ENCODE measurements around the gene USP31.

Gene USP31

GRCh38 chr16:23059433-23059832 lies 89.8 kb downstream of the USP31 start:
- no peak for DNase-seq

DNA sequence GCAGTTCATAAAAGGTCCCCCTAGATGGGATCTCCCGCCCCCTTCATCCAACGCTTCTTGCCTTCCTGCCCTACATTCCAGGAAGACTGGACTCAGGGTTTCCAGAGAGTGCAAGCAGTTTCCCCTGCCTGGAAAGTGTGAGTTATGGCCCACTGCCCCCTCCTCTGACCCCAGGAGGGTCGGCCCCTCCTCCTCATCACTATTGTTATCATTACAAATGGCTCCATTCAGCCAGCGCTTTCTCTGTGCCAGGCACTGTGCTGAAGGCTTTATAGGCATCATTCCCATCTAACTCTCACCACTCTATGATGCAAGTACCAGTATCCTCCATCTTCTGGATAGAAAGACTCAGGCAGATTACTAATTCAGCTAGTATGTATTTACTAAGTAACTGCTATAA lies 90.7 kb downstream of the USP31 start:
- DNase-seq, result no peak

DNA sequence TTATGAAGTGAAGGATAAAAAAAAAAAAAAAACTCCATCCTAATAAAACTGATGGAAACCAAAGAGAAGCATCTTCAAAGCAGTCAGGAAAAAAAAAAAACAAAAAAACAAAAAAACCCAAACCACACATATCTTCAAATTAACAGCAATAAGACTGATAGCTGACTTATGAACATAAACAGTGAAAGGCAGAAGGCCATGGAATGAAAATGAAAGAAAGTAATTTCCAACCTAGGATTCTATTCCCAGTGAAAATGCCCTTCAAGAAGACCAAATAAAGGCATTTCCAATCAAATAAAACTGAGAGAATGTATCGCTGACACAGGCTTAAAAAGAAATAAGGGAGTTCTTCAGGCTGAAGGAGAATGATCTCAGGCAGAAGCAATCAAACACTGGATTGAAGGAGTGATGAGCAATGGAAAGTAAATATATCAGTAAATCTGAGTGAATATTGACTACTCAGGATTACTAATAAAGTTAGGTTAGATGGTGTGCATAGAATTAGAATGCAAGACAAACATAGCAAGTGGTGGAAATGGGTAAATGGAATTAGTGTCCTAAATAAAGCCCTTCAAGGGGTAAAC lies 92.1 kb downstream of the USP31 start:
- DNase-seq, result no peak

DNA sequence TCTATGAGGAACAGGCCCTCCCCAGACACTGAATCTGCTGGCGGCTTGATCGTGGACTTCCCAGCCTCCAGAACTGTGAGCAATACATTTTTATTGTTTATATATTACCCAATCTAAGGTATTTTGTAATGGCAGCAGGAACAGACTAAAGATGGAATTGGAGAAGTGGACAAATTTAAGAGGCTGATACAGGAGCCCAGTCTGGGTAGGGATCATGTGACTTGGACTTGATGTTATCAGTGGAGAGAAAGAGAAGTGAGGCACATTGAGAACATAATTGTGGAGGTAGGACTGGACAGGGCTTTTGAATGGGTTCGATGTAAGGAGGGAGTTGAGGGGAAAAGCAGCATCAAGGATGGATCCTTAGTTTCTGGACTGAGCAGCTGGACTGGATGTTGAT lies 93.8 kb downstream of the USP31 start:
- no peak for DNase-seq

GRCh38 chr16:23052908-23053580 lies 96.2 kb downstream of the USP31 start:
- no peak for DNase-seq

DNA sequence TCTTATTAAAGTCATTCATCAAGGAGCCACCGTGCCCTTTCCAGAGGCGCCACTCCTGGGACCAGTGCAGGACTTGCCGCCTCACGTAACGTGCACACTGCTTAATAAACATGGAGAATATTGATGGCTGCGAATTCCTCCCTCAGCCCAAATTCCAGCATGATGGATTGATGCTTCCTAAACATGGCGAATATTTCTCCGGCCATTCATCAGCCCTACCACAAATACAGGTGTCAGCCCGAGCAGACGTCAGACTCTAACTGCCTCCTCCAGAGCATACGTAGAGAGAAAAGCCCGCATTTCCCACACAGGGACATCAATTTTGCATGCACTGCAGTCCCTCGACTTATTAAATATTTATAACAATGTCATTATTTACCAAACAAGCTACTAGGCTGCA lies 97.0 kb downstream of the USP31 start:
- DNase-seq, result no peak

DNA sequence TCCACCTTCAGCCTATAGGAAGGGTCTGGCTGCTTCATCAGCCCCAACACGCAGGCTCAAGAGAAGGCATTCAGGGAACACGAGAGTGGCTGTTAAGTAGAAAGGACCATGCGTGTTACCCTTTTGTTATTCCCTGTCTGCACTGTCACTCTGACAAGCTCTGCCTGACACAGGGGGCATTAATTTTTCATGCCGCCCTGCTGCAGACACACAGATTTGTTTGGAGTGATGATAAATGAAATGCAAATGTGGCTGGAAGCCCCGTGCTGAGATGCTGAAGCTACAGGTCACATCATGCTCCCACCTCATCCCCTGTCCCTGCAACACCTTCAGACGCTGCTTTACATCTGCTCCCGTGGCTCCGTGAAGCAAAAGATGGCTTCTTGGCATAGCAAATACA lies 97.7 kb downstream of the USP31 start:
- DNase-seq, result no peak

DNA sequence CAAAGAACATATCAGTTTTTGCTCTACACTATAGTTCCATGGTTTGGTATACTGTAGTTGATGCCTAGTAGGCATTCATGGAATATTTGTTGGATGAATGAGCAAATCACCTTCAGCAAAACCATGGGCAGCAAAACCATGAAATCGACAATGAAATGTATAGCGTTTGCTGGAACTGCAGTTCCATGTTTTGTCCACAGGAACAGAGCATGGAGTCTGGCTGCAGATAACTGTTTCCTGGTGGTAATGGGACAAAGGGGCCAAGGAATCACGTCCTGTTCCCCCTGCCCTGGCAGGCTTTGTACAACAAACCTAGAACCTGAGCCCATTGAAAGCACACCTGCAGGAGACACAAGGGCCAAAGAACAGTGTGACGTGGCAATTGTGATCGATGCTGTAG lies 101.1 kb downstream of the USP31 start:
- DNase-seq, result no peak

GRCh38 chr16:23045025-23045424 lies 104.2 kb downstream of the USP31 start:
- DNase-seq, result no peak

DNA sequence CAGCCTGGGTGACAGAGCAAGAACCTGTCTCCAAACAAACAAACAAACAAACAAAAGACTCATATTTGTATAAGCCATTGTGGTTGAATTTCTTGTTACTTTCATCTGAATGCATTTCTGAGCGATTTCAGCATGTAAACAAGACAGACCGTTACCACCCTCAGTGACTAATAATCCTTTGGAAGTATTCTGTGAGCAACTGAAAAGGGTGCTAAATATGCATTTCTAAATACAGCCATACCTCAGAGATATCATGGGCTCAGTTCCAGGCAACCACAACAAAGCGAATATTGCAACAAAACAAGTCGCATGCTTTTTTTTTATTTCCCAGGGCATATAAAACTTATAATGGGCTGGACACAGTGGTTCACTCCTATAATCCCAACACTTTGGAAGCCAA lies 109.0 kb downstream of the USP31 start:
- DNase-seq, result no peak

DNA sequence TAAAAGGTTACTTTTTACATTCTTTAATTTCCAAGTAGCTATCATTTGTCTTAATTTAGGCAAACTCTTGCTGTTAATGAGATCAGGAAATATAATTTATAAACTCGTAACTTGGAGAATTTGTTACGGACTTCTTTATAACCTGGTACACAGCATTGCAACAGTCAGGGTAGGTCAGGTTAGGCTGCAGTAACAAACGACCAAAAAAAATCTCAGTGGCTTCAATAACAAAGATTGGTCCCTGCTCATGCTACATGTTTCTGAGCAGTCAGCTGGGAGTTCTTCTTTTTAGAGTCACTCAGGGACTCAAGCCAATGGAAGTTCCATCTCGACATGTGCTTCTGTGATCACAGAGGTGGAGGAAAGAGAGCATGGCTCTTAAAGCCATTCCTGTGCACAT lies 110.1 kb downstream of the USP31 start:
- no peak for DNase-seq

GRCh38 chr16:23035240-23035639 lies 114.0 kb downstream of the USP31 start:
- no peak for DNase-seq

DNA sequence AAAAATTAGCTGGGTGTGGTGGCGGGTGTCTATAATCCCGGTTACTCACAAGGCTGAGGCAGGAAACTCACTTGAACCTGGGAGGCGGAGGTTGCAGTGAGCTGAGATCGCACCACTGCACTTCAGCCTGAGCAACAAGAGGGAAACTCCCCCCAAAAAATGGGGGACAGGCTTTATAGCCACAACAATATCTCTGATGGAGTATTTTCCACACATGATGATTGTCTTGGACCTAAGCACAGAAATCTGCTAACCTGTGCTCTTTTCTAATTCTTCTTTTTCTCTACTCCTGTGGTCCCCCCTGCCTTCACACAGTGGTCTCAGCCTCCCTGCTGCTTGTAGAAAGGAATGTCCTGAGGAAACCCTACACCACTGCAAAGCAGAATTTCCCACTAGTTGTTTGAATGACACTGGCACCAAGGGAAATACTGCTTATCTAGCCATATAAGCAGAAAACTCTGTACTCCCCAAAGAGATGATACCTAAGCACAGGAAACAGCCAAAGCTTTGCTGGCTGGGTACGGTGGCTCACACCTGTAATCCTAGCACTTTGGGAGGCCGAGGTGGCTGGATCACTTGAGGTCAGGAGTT lies 117.6 kb downstream of the USP31 start:
- no peak for DNase-seq

DNA sequence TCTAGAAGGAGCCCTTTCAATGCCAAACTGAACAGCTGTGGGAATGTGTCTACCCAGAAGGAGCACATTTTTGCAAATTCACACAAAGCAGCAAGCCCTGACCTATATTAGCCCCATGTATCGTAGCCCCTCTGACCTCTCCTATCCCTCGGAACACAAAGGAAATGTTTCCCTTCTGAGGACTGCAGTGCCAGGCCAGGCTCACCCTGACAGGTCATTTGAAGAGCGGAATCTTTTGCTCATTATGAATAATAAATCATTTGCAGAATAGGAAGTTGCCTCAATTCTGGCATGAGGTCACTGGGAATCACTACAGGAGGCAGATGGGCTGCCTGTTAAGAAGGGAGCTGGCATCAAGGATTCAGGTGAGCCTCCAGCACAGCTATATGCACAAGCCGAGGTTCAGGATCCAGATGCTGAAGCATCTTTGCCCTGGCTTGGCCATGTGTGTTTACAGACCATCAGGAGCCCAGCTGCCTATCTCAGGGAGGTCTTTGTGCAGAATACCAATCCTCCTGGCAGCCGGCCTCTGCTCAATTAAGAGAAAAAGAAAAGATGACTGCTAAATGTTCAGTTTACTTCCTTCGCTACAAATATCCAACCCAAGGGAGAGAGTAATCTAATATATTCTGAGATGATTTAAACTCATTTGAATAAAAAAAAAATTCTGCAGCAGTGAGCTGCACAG lies 119.4 kb downstream of the USP31 start:
- no peak for DNase-seq

GRCh38 chr16:23027386-23027785 lies 121.9 kb downstream of the USP31 start:
- DNase-seq, result no peak

- DNase-seq, result no peak
Observed at GRCh38 chr16:23026784-23027362, 122.4 kb downstream of the USP31 start.

- DNase-seq, result no peak
Observed at GRCh38 chr16:23025692-23026307, 123.5 kb downstream of the USP31 start.

GRCh38 chr16:23024044-23024443 lies 125.2 kb downstream of the USP31 start:
- no peak for DNase-seq

DNA sequence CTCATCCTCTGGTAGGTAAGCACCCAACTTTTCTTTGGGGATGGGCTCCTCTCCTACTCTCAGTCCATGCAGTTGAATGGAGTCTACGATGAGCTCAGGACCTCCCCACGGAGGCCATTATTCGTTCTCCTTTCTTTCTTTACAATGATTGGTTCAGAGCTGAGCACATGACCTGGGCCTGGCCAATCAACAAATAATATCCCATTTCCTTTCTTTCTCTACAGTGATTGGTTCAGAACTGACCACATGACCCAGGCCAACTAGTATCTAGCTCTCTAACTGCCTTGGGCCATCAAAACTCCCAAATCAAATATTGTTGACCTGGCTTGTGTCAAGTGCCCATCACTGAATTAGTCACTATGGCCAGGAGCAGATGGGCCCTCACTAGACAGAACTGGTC lies 129.2 kb downstream of the USP31 start:
- no peak for DNase-seq

DNA sequence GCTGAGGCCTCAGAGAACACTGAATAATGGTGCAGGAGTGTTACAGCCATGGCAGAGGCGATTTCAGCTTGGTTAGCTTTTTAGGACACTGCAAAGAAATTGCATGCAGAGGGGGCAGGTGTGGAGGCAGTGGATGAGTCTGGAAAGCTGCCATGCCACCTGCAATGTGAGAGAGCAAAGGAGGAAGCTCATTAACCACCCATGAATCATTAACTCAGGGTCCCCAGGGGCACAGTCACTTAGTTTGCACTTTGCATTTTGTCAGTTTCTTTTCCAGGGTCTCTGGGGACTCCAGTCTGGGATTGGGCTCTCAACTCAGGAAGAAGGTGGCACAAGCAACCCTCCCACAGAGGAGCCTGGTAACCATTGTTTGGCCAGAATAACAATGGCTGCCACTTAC lies 132.9 kb downstream of the USP31 start:
- DNase-seq, result no peak

GRCh38 chr16:23015580-23015979 lies 133.7 kb downstream of the USP31 start:
- no peak for DNase-seq

GRCh38 chr16:23014592-23014991 lies 134.7 kb downstream of the USP31 start:
- no peak for DNase-seq

All from CD4-positive, alpha-beta T cell treated with Interleukin-4 for 4 hours (primary cell).